ENCODE measurements around the gene OSGEP.

DNA sequence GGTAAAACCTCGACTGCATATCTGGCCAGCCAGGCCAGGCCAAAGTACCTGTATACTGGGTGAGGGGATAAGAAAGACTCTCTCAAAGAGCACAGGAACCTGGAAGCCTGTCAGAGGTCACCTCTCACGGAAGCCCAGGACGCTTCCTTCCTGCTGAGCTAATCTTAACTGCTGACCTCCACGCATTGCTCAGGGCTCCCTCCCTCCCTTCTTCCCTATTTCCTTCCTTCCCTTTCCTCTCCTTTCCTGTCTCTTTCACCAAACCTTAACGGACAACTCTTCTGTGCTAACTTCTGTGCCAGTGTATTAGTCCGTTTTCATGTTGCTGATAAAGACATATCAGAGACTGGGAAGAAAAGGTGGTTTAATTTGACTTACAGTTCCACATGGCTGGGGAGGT is 36.0 kb upstream of the OSGEP start:
- TF ChIP-seq, protein P1, sequence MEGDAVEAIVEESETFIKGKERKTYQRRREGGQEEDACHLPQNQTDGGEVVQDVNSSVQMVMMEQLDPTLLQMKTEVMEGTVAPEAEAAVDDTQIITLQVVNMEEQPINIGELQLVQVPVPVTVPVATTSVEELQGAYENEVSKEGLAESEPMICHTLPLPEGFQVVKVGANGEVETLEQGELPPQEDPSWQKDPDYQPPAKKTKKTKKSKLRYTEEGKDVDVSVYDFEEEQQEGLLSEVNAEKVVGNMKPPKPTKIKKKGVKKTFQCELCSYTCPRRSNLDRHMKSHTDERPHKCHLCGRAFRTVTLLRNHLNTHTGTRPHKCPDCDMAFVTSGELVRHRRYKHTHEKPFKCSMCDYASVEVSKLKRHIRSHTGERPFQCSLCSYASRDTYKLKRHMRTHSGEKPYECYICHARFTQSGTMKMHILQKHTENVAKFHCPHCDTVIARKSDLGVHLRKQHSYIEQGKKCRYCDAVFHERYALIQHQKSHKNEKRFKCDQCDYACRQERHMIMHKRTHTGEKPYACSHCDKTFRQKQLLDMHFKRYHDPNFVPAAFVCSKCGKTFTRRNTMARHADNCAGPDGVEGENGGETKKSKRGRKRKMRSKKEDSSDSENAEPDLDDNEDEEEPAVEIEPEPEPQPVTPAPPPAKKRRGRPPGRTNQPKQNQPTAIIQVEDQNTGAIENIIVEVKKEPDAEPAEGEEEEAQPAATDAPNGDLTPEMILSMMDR (conservative IDR thresholded peaks at IDR 0.05; ENCODE audit: low read length): no peak
- no peak for TF ChIP-seq EZH2phosphoT487 (IDR thresholded peaks at IDR 0.05; ENCODE audit: borderline replicate concordance, low read depth, low read length)
